GM12892 (cell line): ENCODE measurements around the gene SHB. TPM values are rescaled to one million over a fixed set of nuclear protein-coding genes. Genes with fewer than 3 reads are reported as not detected.

Source experiments
- DNase-seq: peaks from one replicate; pipeline ENCODE4 v3.0.0; 2011; ENCODE audit not compliant: insufficient read length
- FAIRE-seq: peaks from 2 replicates; lab custom pipeline; 2011; peaks lifted over from hg19 to GRCh38; lab: Jason Lieb, UNC
- POLR2A ChIP-seq: IDR thresholded peaks from 2 replicates; pipeline ENCODE4 v1.6.1; 2011; ENCODE audit warnings: low read depth, low read length, control low read depth
- POLR2AphosphoS5 ChIP-seq: IDR thresholded peaks from 2 replicates; pipeline ENCODE4 v1.6.1; 2011; ENCODE audit warnings: low read depth, low read length, control low read depth
- TAF1 ChIP-seq: IDR thresholded peaks from 2 replicates; pipeline ENCODE4 v1.6.1; 2011; ENCODE audit warnings: low read depth, mild to moderate bottlenecking, control low read depth, low read length, borderline replicate concordance
- polyA plus RNA-seq: library from polyadenylated mRNA; unstranded; fragments of >200 nt; gene quantifications from one replicate; pipeline ENCODE4 v1.2.1, GENCODE V29; 2012; ENCODE audit warnings: missing spikeins, inconsistent platforms; ENCODE audit not compliant: missing spikeins

Gene SHB
- polyA plus RNA-seq = 1.0 TPM

GRCh38 chr9:38068701-38069628 lies at the start of gene SHB:
SHB (minus strand) TSS chr9:38069227; CDS start chr9:38068645, 582 bp downstream.
- TF ChIP-seq TAF1 (no peak), POLR2A (peak; percentile 72; the same call in 1 of the 2 replicates)
- peak; percentile 87 for DNase-seq

GRCh38 chr9:38117651-38118050 lies 48.6 kb upstream of the SHB start:
- no peak for TF ChIP-seq TAF1
- TF ChIP-seq POLR2AphosphoS5 = no peak
- no peak for TF ChIP-seq POLR2A
- FAIRE-seq (no peak), DNase-seq (no peak)

More at GRCh38 chr9:38068701-38069628, at the start of gene SHB:
- peak; percentile 88 for FAIRE-seq

GRCh38 chr9:38114905-38115304 lies 45.9 kb upstream of the SHB start:
- TF ChIP-seq TAF1 (no peak), POLR2AphosphoS5 (no peak), POLR2A (no peak)
- FAIRE-seq (no peak), DNase-seq (no peak)

DNA sequence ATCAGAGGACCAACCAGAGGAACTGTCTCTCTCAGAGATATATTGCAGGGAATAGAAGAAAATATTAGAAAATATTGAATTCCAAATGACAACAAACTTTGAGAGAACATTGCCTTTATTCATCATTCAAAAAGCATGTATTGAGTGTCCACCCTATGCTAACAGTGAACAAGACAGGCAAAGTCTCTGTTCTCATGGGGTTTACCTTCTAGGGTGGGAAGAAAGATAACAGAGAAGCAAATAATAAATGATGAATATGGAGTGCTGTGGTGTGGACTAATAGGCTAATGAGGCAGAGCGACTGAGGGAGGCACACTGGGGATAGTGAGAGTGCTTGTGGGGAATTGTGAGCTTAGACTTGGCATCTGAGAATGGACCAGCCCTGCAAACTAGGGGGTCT lies 43.4 kb upstream of the SHB start:
- no peak for DNase-seq
- no peak for FAIRE-seq
- TF ChIP-seq POLR2A = no peak
- no peak for TF ChIP-seq POLR2AphosphoS5
- TF ChIP-seq TAF1 = no peak

GRCh38 chr9:38112049-38112448 lies 43.0 kb upstream of the SHB start:
- TF ChIP-seq TAF1 = no peak
- no peak for TF ChIP-seq POLR2A
- TF ChIP-seq POLR2AphosphoS5 = no peak
- DNase-seq (no peak), FAIRE-seq (no peak)

DNA sequence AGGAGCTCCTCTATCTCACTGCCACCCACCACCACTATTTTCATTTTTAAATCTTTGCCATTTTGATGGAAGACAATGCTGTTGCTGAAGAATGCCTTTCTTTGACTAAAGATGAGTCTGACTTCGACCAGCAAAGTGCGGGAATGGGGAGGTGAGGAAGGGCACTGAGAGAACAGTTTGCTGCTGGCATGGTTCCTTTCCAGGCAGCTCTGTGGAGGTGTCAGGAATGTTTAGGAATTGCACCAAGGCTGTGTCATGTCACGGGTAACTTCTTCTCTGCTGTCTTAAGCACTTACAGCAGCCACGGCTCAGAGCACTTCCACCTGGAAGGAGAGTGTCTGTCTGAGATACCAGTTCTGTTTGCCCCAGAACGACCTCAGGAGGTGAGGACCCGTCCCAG lies 41.4 kb upstream of the SHB start:
- FAIRE-seq (no peak), DNase-seq (no peak)
- TF ChIP-seq POLR2AphosphoS5 (no peak), POLR2A (no peak), TAF1 (no peak)

GRCh38 chr9:38109601-38110000 lies 40.6 kb upstream of the SHB start:
- DNase-seq (no peak), FAIRE-seq (no peak)
- TF ChIP-seq TAF1 = no peak
- TF ChIP-seq POLR2A = no peak
- no peak for TF ChIP-seq POLR2AphosphoS5

- FAIRE-seq (no peak), DNase-seq (no peak)
- TF ChIP-seq POLR2A = no peak
- no peak for TF ChIP-seq TAF1
- no peak for TF ChIP-seq POLR2AphosphoS5
These were observed 39.3 kb upstream of the SHB start for GRCh38 chr9:38108326-38108725.

DNA sequence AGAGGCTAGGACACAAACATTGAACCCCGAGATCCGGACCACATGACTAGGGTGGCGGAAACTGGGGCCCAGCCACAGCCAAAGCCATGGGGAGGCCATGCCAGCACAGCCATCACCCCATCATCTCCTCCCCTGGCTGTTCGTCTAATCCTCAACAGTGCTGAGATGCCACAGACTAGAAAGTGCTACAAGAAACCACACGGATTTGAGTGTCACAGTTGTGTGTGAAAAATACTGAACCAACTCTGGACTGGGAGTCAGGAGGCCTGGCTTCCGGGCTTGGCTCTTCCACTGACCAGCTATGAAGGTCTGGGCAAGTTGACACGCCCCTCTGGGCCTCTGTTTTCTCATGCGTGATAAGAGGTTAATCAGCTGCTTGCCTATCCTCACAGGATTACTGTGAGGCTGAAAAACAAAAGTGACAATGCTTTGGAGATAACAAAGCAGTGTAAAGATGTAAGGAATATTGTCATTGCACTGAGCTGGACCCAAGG lies 38.8 kb upstream of the SHB start:
- DNase-seq = no peak
- TF ChIP-seq TAF1 = no peak
- no peak for TF ChIP-seq POLR2A
- FAIRE-seq = no peak

DNA sequence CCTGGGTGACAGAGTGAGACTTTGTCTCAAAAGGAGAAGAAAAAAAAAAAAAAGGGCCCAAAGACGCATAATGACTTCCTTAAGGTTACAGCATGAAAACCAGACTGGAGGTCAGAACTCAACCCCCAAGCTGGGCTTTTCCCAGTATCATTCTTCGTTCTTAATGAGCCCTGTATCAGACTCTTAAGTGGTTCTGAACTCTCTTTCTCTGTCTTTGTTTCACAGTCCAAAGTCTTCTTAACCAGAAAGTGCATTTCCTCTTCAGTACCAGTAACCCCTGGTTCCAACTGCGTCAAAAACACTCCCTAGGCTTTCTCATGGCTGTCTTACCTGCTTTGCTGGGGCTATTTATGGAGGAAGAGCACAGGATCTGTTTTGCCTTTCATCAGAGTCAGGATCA lies 38.4 kb upstream of the SHB start:
- DNase-seq = no peak
- TF ChIP-seq POLR2A (no peak), TAF1 (no peak), POLR2AphosphoS5 (no peak)
- FAIRE-seq = no peak

DNA sequence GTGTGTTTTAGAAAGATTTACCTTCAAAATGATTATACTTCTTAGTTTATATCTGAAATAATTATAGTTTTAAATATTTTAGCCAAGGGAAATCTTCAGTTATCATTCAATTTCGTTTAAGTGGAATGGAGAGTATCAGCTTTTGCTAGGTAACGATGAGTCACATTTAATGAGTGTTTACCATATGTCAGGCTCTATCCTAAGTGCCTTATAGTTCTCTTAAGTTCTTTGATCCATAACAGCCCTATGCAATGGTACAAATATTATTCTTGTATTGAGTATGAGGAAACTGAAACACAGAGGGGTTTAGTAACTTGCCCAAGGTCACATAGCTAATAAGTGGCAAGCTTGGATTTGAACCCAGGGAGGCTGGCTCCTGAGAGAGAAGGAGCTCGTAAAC lies 37.5 kb upstream of the SHB start:
- FAIRE-seq = no peak
- TF ChIP-seq TAF1 = no peak
- no peak for TF ChIP-seq POLR2AphosphoS5
- no peak for TF ChIP-seq POLR2A
- DNase-seq = no peak

DNA sequence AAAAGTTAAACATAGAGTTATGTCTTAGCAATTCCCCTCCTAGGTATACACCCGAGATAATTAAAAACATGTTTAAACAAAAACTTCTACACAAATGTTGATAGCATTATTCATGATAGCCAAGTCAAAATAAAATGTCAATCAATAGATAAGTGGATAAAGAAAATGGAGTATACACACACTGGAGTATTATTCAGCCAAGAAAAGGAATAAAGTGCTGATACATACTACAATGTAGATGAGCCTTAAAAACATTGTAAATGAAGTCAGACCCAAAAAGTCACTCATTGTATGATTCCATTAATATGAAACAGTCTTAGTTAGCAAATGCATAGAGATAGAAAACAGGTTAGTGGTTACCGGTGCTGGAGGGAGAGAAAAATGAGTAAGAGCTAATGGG lies 34.3 kb upstream of the SHB start:
- no peak for FAIRE-seq
- DNase-seq = no peak
- TF ChIP-seq POLR2A = no peak
- TF ChIP-seq TAF1 = no peak
- TF ChIP-seq POLR2AphosphoS5 = no peak
